H1 (cell line): Measurements from ENCODE around the gene BPIFB2. TPM values are rescaled to one million over a fixed set of nuclear protein-coding genes. Genes with fewer than 3 reads are reported as not detected.

Source experiments
- EGR1 ChIP-seq: IDR thresholded peaks from 2 replicates; pipeline ENCODE4 v1.6.1; 2011; ENCODE audit warnings: low read depth, low read length, borderline replicate concordance
- EZH2 ChIP-seq: fragments of 200-600 bp; sonication (generic); IDR thresholded peaks from 2 replicates; pipeline ENCODE4 v1.7.1; 2012; ENCODE audit warnings: low read depth, mild to moderate bottlenecking, moderate library complexity, low read length, inconsistent platforms; ENCODE audit not compliant: severe bottlenecking
- JUN ChIP-seq: IDR thresholded peaks from 2 replicates; pipeline ENCODE4 v1.6.1; 2011; ENCODE audit warnings: low read depth, mild to moderate bottlenecking, improper control_type of control experiment, low read length
- RAD21 ChIP-seq, 2 experiments: IDR thresholded peaks in 1 of 2; conservative IDR thresholded peaks in 1 of 2; 2 replicates each; pipeline ENCODE4 v1.6.1; 2011; ENCODE audit warnings: low read depth in 2 of 2, low read length in 2 of 2, improper control_type of control experiment in 1 of 2, inconsistent platforms in 1 of 2, mild to moderate bottlenecking in 1 of 2, moderate library complexity in 1 of 2
- RXRA ChIP-seq: IDR thresholded peaks from 2 replicates; pipeline ENCODE4 v1.6.1; 2011; ENCODE audit warnings: low read depth, mild to moderate bottlenecking, low read length, moderate library complexity; ENCODE audit not compliant: insufficient read depth
- SIRT6 ChIP-seq: IDR thresholded peaks from one replicate; pipeline ENCODE4 v1.7.1; 2012; ENCODE audit warnings: low read length, inconsistent platforms
- polyA plus RNA-seq, 7 experiments: library from polyadenylated mRNA; depleted of rRNA in 3 of 7; stranded (reverse) in 5 of 7; unstranded in 2 of 7; fragments of >200 nt in 5 of 7; fragments of 200-250 nt in 2 of 7; gene quantifications; 1 replicate in 5 of 7; 2 replicates in 1 of 7; 4 replicates in 1 of 7; pipeline versions ENCODE4 v1.2.1 to v1.2.3, GENCODE V29; 2011 to 2013; ENCODE audit warnings: missing spikeins in 2 of 7, mixed read lengths in 2 of 7
- total RNA-seq: library from RNA; stranded (reverse); fragmentation: NEBNext Ultra II Directional; extraction: Animal tissue kit (Norgen Biotek cat#: 25700); gene quantifications from 2 replicates; pipeline ENCODE4 v1.2.1, GENCODE V29; 2021
- TF ChIP-seq, protein P1 (sequence below): fragments of 300-600 bp; sonication (generic); IDR thresholded peaks from 2 replicates; pipeline ENCODE4 v1.7.1; 2012; ENCODE audit warnings: low read length, moderate library complexity, mild to moderate bottlenecking, inconsistent platforms; ENCODE audit not compliant: insufficient replicate concordance
- TF ChIP-seq, protein P2 (sequence below): IDR thresholded peaks from 2 replicates; pipeline ENCODE4 v1.6.1; 2012; ENCODE audit warnings: inconsistent platforms

The BPIFB2 gene
- total and polyA plus RNA-seq, 2 of the 8 experiments (the other 6 are each of a cell fraction or from before 2014, with no cell fraction given), result not detected

DNA sequence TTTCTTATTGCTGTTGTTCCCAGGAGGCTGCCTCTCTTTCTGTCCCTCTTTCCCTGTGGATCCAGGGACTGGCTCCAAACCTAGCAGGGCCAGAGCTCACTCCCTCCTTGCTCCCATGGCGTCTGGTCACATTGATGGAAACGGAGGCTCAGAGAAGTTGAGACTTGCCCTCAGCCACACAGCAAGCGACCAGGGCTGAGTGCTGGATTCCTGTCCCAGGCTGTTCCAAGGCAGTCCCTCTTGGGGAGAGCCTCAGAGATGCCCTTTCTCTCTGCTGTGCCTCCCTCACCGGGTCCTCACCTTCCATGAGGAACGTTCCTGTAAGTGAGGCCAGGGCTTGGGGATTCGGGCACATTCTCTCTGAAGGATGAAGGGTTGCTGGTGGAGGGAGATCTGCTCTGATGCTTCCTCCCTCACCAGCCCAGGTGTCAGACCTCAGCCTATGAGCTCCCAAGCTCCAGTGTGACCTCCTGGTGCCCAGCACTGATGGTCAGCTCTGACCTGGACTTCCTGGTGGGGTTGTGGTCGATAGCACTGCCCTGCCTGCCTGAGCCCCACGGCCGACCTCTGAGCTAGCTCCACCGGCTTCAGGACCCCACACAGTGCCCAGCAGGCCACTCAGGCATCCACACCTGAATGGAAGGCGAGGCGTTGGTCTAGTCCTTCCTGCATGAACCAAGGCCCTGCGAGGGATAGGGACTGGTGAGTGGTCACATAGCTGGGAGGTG is 30.1 kb upstream of the BPIFB2 start (continued):
- TF ChIP-seq, protein P1, sequence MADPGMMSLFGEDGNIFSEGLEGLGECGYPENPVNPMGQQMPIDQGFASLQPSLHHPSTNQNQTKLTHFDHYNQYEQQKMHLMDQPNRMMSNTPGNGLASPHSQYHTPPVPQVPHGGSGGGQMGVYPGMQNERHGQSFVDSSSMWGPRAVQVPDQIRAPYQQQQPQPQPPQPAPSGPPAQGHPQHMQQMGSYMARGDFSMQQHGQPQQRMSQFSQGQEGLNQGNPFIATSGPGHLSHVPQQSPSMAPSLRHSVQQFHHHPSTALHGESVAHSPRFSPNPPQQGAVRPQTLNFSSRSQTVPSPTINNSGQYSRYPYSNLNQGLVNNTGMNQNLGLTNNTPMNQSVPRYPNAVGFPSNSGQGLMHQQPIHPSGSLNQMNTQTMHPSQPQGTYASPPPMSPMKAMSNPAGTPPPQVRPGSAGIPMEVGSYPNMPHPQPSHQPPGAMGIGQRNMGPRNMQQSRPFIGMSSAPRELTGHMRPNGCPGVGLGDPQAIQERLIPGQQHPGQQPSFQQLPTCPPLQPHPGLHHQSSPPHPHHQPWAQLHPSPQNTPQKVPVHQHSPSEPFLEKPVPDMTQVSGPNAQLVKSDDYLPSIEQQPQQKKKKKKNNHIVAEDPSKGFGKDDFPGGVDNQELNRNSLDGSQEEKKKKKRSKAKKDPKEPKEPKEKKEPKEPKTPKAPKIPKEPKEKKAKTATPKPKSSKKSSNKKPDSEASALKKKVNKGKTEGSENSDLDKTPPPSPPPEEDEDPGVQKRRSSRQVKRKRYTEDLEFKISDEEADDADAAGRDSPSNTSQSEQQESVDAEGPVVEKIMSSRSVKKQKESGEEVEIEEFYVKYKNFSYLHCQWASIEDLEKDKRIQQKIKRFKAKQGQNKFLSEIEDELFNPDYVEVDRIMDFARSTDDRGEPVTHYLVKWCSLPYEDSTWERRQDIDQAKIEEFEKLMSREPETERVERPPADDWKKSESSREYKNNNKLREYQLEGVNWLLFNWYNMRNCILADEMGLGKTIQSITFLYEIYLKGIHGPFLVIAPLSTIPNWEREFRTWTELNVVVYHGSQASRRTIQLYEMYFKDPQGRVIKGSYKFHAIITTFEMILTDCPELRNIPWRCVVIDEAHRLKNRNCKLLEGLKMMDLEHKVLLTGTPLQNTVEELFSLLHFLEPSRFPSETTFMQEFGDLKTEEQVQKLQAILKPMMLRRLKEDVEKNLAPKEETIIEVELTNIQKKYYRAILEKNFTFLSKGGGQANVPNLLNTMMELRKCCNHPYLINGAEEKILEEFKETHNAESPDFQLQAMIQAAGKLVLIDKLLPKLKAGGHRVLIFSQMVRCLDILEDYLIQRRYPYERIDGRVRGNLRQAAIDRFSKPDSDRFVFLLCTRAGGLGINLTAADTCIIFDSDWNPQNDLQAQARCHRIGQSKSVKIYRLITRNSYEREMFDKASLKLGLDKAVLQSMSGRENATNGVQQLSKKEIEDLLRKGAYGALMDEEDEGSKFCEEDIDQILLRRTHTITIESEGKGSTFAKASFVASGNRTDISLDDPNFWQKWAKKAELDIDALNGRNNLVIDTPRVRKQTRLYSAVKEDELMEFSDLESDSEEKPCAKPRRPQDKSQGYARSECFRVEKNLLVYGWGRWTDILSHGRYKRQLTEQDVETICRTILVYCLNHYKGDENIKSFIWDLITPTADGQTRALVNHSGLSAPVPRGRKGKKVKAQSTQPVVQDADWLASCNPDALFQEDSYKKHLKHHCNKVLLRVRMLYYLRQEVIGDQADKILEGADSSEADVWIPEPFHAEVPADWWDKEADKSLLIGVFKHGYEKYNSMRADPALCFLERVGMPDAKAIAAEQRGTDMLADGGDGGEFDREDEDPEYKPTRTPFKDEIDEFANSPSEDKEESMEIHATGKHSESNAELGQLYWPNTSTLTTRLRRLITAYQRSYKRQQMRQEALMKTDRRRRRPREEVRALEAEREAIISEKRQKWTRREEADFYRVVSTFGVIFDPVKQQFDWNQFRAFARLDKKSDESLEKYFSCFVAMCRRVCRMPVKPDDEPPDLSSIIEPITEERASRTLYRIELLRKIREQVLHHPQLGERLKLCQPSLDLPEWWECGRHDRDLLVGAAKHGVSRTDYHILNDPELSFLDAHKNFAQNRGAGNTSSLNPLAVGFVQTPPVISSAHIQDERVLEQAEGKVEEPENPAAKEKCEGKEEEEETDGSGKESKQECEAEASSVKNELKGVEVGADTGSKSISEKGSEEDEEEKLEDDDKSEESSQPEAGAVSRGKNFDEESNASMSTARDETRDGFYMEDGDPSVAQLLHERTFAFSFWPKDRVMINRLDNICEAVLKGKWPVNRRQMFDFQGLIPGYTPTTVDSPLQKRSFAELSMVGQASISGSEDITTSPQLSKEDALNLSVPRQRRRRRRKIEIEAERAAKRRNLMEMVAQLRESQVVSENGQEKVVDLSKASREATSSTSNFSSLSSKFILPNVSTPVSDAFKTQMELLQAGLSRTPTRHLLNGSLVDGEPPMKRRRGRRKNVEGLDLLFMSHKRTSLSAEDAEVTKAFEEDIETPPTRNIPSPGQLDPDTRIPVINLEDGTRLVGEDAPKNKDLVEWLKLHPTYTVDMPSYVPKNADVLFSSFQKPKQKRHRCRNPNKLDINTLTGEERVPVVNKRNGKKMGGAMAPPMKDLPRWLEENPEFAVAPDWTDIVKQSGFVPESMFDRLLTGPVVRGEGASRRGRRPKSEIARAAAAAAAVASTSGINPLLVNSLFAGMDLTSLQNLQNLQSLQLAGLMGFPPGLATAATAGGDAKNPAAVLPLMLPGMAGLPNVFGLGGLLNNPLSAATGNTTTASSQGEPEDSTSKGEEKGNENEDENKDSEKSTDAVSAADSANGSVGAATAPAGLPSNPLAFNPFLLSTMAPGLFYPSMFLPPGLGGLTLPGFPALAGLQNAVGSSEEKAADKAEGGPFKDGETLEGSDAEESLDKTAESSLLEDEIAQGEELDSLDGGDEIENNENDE, result no peak
- TF ChIP-seq RXRA, result no peak
- no peak for TF ChIP-seq RAD21 (IDR thresholded peaks at IDR 0.05 in 1 of 2, conservative IDR thresholded peaks at IDR 0.05 in 1 of 2; ENCODE audit: low read depth in 2 of 2, low read length in 2 of 2)
- TF ChIP-seq SIRT6, result no peak
- TF ChIP-seq, protein P2, sequence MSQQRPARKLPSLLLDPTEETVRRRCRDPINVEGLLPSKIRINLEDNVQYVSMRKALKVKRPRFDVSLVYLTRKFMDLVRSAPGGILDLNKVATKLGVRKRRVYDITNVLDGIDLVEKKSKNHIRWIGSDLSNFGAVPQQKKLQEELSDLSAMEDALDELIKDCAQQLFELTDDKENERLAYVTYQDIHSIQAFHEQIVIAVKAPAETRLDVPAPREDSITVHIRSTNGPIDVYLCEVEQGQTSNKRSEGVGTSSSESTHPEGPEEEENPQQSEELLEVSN, result no peak
- no peak for TF ChIP-seq JUN
- no peak for TF ChIP-seq EZH2
- TF ChIP-seq EGR1, result no peak
